Activated naive CD8-positive, alpha-beta T cell (primary cell): ENCODE results near the gene PLA2G7.
"Not testable (repeated sequence)": the region's sequence is repeated elsewhere in the genome, so short reads cannot be mapped to it uniquely, and the experiment has no call there.

Experiments used
- H3K27ac Mint-ChIP-seq: one replicate; pipeline ENCODE4 v1.8.0; 2021; ENCODE audit warnings: mixed read lengths
- H3K27me3 Mint-ChIP-seq: one replicate; pipeline ENCODE4 v1.8.0; 2021; ENCODE audit warnings: mixed read lengths
- H3K36me3 Mint-ChIP-seq: one replicate; pipeline ENCODE4 v1.8.0; 2021; ENCODE audit warnings: mixed read lengths
- H3K4me1 Mint-ChIP-seq: one replicate; pipeline ENCODE4 v1.8.0; 2021; ENCODE audit warnings: low read depth, mixed read lengths
- H3K4me3 Mint-ChIP-seq: one replicate; pipeline ENCODE4 v1.8.0; 2021; ENCODE audit warnings: mild to moderate bottlenecking, mixed read lengths
- H3K9me3 Mint-ChIP-seq: one replicate; pipeline ENCODE4 v1.8.0; 2021; ENCODE audit warnings: low read depth, mixed read lengths

PLA2G7 gene

DNA sequence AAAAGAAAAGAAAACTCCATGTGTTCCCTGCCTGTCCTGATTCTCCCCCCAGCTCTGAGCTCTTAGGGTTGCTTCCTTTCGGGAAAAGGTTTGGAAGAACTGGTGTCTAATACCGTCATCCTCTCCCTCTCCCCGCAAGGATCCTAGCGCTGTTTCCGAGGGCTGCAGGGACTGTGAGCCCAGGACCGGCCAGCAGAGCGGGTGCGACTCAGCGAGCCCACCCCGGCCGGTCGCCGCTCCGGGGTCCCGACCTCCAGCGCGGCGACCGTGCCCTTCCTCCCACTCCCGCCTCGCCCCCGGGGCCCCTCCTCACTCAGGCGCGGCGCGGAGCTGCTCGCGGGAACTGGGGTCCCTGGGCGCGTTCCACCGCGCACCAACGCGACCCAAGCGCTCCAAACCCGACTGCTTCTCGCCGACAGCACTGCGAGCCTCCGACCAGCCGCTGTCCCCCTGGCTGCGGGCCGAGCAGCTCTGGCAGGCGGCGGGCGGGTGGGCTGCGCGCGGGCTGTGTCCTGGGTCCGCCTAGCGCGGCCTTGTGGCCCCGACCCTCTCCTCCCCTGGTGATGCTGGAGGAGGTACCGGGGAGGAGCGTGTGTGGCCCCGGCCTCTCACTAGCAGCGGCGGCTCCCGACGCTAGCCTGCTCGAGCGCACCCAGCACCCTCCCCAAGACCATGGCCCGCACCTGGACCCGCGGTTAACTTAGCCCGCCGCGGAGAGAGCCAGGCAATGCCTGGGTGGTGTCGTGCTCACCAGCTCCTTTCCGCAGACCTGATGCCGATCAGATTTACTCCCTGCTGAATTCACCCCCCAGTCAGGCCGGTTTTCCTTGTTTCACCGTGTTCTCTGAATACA is at the start of gene PLA2G7:
Gene PLA2G7 (minus strand): TSS at position 509 of the 853 bp plus-strand sequence. CDS start 12,484 bp downstream, outside the sequence.
- H3K4me3 Mint-ChIP-seq = peak within 1 kb of the TSS; percentile 74
- H3K27ac Mint-ChIP-seq = no peak within 1 kb of the TSS
- H3K36me3 Mint-ChIP-seq = no peaks in the 10 kb centered on the region
- H3K9me3 Mint-ChIP-seq = no peaks in the 10 kb centered on the region
- peaks cover 30% of the 10 kb centered on the region for H3K27me3 Mint-ChIP-seq
- peaks cover 9% of the 10 kb centered on the region for H3K4me1 Mint-ChIP-seq

DNA sequence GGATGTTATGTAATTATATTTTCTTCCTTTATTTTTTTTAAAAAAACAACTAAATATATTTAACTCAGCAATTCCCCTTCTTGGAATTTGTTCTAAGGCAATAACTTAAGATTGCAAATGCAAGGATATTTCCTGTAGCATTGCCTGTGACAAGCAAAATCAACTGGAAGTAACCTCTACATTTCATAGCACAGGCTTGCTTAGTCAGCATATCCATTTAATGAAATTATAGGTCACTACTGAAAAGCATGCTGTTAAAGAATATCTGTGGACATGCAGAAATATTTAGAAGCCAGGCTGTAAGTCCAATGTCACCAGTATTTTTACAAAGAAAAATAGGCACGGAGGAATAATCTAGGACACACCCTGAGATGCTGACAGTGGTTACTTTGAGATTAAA is 49.4 kb upstream of the PLA2G7 start:
- no peaks in the 10 kb centered on the region for H3K4me1 Mint-ChIP-seq
- H3K27me3 Mint-ChIP-seq = peaks cover 4% of the 10 kb centered on the region
- H3K4me3 Mint-ChIP-seq = no peak overlapping the region
- H3K9me3 Mint-ChIP-seq = no peaks in the 10 kb centered on the region
- H3K27ac Mint-ChIP-seq = no peak overlapping the region
- H3K36me3 Mint-ChIP-seq = no peaks in the 10 kb centered on the region

- no peaks in the 10 kb centered on the region for H3K4me1 Mint-ChIP-seq
- H3K27ac Mint-ChIP-seq = no peak overlapping the region
- H3K27me3 Mint-ChIP-seq = peaks cover 4% of the 10 kb centered on the region
- no peaks in the 10 kb centered on the region for H3K36me3 Mint-ChIP-seq
- no peaks in the 10 kb centered on the region for H3K9me3 Mint-ChIP-seq
- H3K4me3 Mint-ChIP-seq = no peak overlapping the region
Observed at GRCh38 chr6:46781478-46782378, 46.6 kb upstream of the PLA2G7 start.

DNA sequence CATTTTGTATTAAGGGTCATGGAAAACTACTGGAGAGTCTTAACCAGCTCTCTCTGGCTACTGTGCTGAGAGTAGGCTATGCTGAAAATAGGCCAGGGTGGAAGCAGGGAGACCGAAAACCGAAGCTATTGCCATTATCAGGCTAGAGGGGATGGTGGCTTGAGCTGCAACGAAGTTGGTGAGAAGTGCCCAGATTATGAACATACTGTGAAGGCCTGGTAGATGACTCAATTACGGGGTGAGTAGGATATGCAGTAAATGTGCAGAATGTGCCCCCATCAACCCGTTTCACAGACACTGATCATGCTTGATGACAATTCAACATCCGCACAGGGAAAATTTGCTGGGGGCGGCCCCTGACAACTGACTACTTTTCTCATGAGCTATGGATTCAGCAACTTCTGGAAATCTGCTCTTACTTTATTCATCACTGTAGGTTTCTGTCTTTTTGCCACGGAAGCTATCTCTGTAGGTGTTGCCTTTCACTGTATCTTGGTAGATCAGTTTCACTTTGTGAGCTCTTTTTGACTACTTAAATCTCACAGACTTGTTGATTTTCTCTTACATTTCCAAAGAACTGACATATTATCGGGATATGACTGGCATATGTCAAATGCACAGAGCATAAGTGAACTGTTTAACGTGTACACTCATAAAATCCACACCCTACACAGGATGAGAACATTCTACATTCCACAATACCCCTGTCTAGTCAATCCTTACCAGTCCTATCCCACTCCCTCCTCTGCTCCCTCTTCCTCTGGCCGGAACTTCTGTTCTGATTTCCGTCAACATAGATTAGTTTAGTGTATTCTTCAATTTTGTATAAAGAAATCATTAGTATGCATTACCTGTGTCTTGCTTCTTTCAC is 42.5 kb upstream of the PLA2G7 start:
- Mint-ChIP-seq H3K27ac (no peak overlapping the region), H3K9me3 (no peaks in the 10 kb centered on the region), H3K27me3 (no peaks in the 10 kb centered on the region), H3K36me3 (no peaks in the 10 kb centered on the region), H3K4me3 (no peak overlapping the region), H3K4me1 (no peaks in the 10 kb centered on the region)

GRCh38 chr6:46776070-46776712 is 41.0 kb upstream of the PLA2G7 start:
- no peak overlapping the region for H3K4me3 Mint-ChIP-seq

DNA sequence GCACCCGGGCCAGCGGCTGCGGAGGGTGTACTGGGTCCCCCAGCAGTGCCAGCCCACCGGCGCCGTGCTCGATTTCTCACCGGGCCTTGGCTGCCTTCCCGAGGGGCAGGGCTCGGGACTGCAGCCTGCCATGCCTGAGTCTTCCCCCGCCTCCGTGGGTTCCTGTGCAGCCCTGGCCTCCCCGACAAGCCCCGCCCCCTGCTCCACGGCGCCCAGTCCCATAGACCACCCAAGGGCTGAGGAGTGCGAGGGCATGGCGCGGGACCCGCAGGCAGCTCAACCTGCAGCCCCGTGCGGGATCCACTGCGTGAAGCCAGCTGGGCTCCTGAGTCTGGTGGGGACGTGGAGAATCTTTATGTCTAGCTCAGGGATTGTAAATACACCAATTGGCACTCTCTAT is 39.6 kb upstream of the PLA2G7 start:
- H3K36me3 Mint-ChIP-seq, H3K4me1 Mint-ChIP-seq, H3K27ac Mint-ChIP-seq, H3K9me3 Mint-ChIP-seq, H3K27me3 Mint-ChIP-seq, H3K4me3 Mint-ChIP-seq: not testable (repeated sequence)

More at GRCh38 chr6:46776070-46776712, 41.0 kb upstream of the PLA2G7 start:
- no peak overlapping the region for H3K27ac Mint-ChIP-seq
- H3K27me3 Mint-ChIP-seq = no peaks in the 10 kb centered on the region
- no peaks in the 10 kb centered on the region for H3K4me1 Mint-ChIP-seq
- H3K9me3 Mint-ChIP-seq = no peaks in the 10 kb centered on the region
- H3K36me3 Mint-ChIP-seq = no peaks in the 10 kb centered on the region

DNA sequence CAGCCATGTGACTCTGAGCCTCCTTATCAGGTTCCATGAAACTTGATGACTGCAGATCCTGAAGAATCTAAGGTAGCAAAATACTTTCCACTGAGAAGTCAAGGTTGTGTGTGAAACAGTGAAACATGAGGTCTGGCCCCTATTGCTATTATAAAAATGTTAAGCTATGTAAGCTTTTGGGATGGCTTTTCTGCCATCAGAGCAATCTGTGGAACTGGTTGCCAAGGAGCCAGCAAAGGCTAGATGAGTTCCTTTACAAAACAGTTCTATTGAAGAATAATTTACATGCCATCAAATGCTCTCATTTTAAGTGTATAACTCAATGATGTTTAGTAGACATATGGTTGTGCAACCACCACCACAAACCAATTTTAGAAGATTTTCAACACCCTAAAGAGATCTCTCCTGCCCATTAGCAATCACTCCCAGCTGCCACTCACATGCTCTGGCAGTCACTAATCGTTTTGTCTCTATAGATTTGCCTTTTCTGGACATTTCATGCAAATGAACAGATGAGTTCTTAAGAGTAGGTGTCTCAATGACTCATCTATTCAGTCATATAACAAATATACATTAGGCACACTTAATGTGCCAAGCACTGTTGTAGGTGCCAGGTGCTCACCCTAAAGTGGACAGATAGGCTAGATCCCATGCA is 38.2 kb upstream of the PLA2G7 start:
- no peaks in the 10 kb centered on the region for H3K4me1 Mint-ChIP-seq
- no peaks in the 10 kb centered on the region for H3K36me3 Mint-ChIP-seq
- H3K4me3 Mint-ChIP-seq = no peak overlapping the region
- no peaks in the 10 kb centered on the region for H3K9me3 Mint-ChIP-seq
- no peak overlapping the region for H3K27ac Mint-ChIP-seq
- peaks cover 6% of the 10 kb centered on the region for H3K27me3 Mint-ChIP-seq

DNA sequence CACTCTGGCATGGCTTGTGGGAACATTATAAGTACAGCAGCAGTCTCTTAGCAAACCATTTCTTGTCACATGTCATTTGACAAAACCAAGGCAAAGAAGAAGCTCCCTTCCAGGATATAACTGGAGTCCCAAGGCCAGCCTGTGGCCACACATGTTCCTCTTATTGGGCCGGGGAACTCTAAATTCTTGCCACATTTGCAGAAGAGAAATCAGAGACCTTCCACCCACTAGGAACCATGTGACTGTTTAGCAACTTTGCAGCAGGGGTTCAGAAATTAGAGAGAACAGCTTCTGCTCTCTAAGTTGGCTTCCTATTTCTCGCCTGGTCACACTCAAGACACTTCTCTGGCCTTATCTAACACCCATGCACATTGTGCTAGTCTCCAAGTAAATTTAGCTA is 37.6 kb upstream of the PLA2G7 start:
- no peak overlapping the region for H3K4me3 Mint-ChIP-seq
- H3K27ac Mint-ChIP-seq = no peak overlapping the region
- no peaks in the 10 kb centered on the region for H3K36me3 Mint-ChIP-seq
- peaks cover under 1% of the 10 kb centered on the region for H3K9me3 Mint-ChIP-seq
- peaks cover 6% of the 10 kb centered on the region for H3K27me3 Mint-ChIP-seq
- H3K4me1 Mint-ChIP-seq = no peaks in the 10 kb centered on the region

GRCh38 chr6:46772016-46772415 is 36.8 kb upstream of the PLA2G7 start:
- Mint-ChIP-seq H3K4me1 (no peaks in the 10 kb centered on the region), H3K27me3 (peaks cover 6% of the 10 kb centered on the region), H3K4me3 (no peak overlapping the region), H3K36me3 (no peaks in the 10 kb centered on the region), H3K27ac (no peak overlapping the region), H3K9me3 (peaks cover 7% of the 10 kb centered on the region)

DNA sequence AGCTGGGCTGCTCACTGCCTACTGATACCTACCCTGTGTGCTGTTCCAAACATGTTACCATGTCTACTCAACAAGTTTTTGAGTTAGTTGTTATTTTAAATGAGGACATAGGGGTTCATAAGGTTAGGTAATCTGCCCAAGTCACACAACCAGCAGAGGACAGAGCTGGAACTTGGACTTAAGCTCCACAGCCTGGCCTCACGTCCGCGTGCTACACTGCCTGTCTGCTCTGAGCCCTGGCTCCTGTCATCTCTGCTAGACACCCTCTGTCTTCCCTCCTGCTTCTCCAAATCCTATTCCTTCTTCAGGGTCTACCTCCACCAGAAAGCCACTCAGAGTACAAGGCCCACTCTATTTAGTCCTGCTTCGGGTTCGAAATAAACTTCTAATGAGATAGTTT is 29.8 kb upstream of the PLA2G7 start:
- Mint-ChIP-seq H3K4me1 (no peaks in the 10 kb centered on the region), H3K9me3 (peaks cover 7% of the 10 kb centered on the region), H3K27ac (no peak overlapping the region), H3K4me3 (no peak overlapping the region), H3K36me3 (no peaks in the 10 kb centered on the region), H3K27me3 (peaks cover 6% of the 10 kb centered on the region)

DNA sequence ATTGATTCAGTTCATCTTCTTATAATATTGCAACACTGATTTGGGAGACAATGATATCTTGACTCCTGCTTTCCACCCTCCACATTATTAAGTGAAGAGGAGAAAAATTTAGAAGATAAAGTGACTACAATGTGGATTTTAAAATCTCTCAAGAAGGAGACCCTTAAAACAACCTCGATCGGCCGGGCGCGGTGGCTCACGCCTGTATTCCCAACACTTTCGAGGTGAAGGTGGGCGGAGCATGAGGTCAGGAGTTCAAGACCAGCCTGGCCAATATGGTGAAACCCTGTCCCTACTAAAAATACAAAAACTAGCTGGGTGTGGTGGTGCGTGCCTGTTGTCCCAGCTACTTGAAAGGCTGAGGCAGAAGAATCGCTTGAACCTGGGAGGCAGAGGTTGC is 29.1 kb upstream of the PLA2G7 start:
- H3K4me1 Mint-ChIP-seq, H3K27ac Mint-ChIP-seq, H3K9me3 Mint-ChIP-seq, H3K4me3 Mint-ChIP-seq, H3K27me3 Mint-ChIP-seq, H3K36me3 Mint-ChIP-seq: not testable (repeated sequence)

- peaks cover 7% of the 10 kb centered on the region for H3K9me3 Mint-ChIP-seq
- peaks cover under 1% of the 10 kb centered on the region for H3K27me3 Mint-ChIP-seq
- H3K4me1 Mint-ChIP-seq = no peaks in the 10 kb centered on the region
- H3K27ac Mint-ChIP-seq = no peak overlapping the region
- H3K4me3 Mint-ChIP-seq = no peak overlapping the region
- no peaks in the 10 kb centered on the region for H3K36me3 Mint-ChIP-seq
Observed at GRCh38 chr6:46763466-46763865, 28.3 kb upstream of the PLA2G7 start.

DNA sequence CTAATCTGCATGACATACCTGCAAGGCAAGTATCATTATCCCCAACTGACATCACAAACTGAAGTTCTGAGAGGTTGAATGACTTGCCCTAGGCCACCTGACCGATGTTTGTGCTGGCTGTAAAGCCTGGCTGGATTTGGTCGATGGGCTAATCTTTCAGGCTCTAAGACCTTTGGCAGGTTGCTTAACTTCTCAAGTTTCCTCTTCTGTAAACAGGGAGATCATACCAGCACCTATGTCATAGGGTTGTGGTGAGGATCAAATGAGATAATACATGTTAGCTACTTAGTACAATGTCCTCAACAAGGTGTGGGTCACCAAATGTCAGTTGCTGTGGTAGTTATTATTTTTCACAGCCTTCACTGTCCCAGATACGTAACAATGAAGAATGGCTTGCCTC is 25.8 kb upstream of the PLA2G7 start:
- Mint-ChIP-seq H3K27ac (no peak overlapping the region), H3K4me3 (no peak overlapping the region), H3K27me3 (no peaks in the 10 kb centered on the region), H3K36me3 (no peaks in the 10 kb centered on the region), H3K4me1 (no peaks in the 10 kb centered on the region), H3K9me3 (no peaks in the 10 kb centered on the region)
